Esophagus muscularis mucosa (tissue), 4 donors: ENCODE measurements around the gene CHM.

Experiments used
- CTCF ChIP-seq, 3 experiments: fragments of 200-600 bp in 2 of 3; fragments of 450-650 bp in 1 of 3; sonication (generic) in 2 of 3; IDR thresholded peaks; one replicate each; pipeline ENCODE4 v1.5.1; 2017 to 2019; ENCODE audit warnings: antibody characterized with exemption in 3 of 3, mild to moderate bottlenecking in 2 of 3, moderate library complexity in 1 of 3
- EP300 ChIP-seq: sonication (generic); formaldehyde crosslinking; IDR thresholded peaks from one replicate; pipeline ENCODE4 v1.6.1; 2017; ENCODE audit warnings: antibody characterized with exemption
- POLR2AphosphoS5 ChIP-seq, 2 donors: sonication (generic); formaldehyde crosslinking; IDR thresholded peaks; one replicate each; pipeline ENCODE4 v1.6.1; 2017; ENCODE audit warnings: antibody characterized with exemption in 2 of 2

GRCh38 chrX:86014421-86014820 is 32.9 kb downstream of the CHM start:
- TF ChIP-seq CTCF (IDR thresholded peaks at IDR 0.05) (no peak), POLR2AphosphoS5 (IDR thresholded peaks at IDR 0.05) (no peak), EP300 (no peak)
